ENCODE results near the gene LEF1.

Gene LEF1

DNA sequence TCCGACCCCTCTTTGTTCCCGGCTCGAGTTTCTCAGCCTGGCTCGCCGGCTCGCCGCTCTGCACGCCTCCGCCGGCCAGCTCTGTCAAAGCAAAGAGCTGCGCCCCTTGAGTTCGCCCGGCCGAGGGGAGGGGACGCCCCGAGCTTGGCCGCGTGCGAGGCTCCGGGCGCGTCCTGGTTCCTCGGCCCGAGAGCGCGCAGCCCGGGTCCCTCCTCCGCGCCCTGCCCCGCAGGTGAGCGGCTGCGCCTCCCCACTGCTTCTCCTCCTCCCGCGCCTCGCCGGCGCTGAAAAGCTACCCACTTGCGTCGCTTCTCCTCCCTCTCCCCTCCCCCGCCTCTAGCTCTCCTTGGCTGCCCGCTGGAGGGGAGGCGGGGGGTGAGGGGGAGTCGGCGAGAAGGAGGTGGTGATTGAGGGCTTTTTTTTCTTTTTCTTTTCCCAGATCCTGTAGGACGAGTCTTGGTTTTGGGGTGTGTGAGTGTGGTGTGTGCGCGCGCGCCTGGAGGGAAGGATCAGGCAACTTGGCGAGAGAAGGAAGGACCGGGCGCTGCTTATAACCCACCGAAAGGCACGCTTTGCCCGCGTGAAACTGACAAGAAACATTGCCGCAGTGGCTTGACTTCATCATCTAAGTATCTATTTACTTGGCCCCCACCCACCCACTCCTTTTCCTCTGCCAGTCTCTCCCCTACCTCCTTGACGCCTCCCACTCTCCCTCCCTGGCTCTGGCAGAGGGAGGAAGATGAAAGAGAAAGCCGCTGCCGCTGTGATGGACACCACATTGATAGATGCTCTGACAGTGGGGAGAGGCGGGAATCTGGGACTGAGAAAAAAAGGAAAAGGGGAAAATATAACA lies at the start of gene LEF1:
Gene LEF1 (minus strand): TSS at position 262 of the 853 bp plus-strand sequence. CDS start 1,165 bp downstream, outside the sequence.
- Histone ChIP-seq H3K9me3 (ENCODE audit: insufficient read depth, low read length) (no peaks in the 10 kb centered on the region), H3K9ac (ENCODE audit: low read length) (peak within 1 kb of the TSS; percentile 95), H2AFZ (ENCODE audit: low read depth, low read length) (peak within 1 kb of the TSS; percentile 68), H3K79me2 (ENCODE audit: low read length) (peaks cover 30% of the 10 kb centered on the region), H4K20me1 (ENCODE audit: insufficient read depth, low read length) (no peaks in the 10 kb centered on the region), H3K27me3 (ENCODE audit: low read depth, low read length) (peaks cover 34% of the 10 kb centered on the region), H3K36me3 (replicated peaks; ENCODE audit: low read depth, low read length) (no peaks in the 10 kb centered on the region), H3K27ac (ENCODE audit: low read length) (peak within 1 kb of the TSS; percentile 21; the same call in 1 of the 2 replicates), H3K4me2 (ENCODE audit: low read length) (peak within 1 kb of the TSS; percentile 98), H3K4me3 (ENCODE audit: low read length) (peak within 1 kb of the TSS; percentile 99), H3K4me1 (ENCODE audit: low read length) (peaks cover 46% of the 10 kb centered on the region)
- TF ChIP-seq EZH2phosphoT487 (IDR thresholded peaks at IDR 0.05; ENCODE audit: low read depth) (no peak), CTCF (IDR thresholded peaks at IDR 0.05; ENCODE audit: low read depth, low read length) (no peak; the same call in 1 of the 2 replicates)

- no peaks in the 10 kb centered on the region for H3K36me3 ChIP-seq (replicated peaks; ENCODE audit: low read depth, low read length)
- H3K4me2 ChIP-seq (ENCODE audit: low read length): no peak overlapping the region
- H3K27me3 ChIP-seq (ENCODE audit: low read depth, low read length): no peaks in the 10 kb centered on the region
- H3K9ac ChIP-seq (ENCODE audit: low read length): no peak overlapping the region
- H3K4me3 ChIP-seq (ENCODE audit: low read length): no peak overlapping the region
- no peak overlapping the region for H3K27ac ChIP-seq (ENCODE audit: low read length)
- H3K9me3 ChIP-seq (ENCODE audit: insufficient read depth, low read length): no peaks in the 10 kb centered on the region
- no peaks in the 10 kb centered on the region for H3K4me1 ChIP-seq (ENCODE audit: low read length)
- TF ChIP-seq CTCF (IDR thresholded peaks at IDR 0.05; ENCODE audit: low read depth, low read length): no peak
- no peak for TF ChIP-seq EZH2phosphoT487 (IDR thresholded peaks at IDR 0.05; ENCODE audit: low read depth)
- H2AFZ ChIP-seq (ENCODE audit: low read depth, low read length): no peak overlapping the region
- H3K79me2 ChIP-seq (ENCODE audit: low read length): no peaks in the 10 kb centered on the region
- H4K20me1 ChIP-seq (ENCODE audit: insufficient read depth, low read length): no peaks in the 10 kb centered on the region
Observed at GRCh38 chr4:108216510-108216909, 47.8 kb upstream of the LEF1 start.

DNA sequence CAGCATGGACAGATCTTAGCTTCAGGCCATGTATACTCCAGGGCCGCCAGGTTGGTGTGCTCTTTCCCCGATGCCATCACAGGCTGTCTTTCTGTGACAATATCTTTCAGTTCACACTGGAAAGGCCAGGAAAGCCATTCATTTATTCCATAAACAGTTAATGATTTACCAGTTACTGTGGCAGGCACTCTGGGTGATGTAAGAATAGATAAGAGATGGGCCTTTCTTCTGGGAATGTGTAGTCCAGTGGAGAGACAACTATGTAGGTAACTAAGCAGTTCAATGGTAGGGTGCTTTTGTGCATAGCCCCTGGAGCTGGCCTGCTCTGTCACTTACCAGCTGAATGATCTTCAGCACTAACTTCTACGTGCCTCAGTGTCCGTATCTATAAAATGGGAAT lies 46.3 kb upstream of the LEF1 start:
- H3K27ac ChIP-seq (ENCODE audit: low read length): no peak overlapping the region
- H3K79me2 ChIP-seq (ENCODE audit: low read length): no peaks in the 10 kb centered on the region
- H4K20me1 ChIP-seq (ENCODE audit: insufficient read depth, low read length): no peaks in the 10 kb centered on the region
- no peak overlapping the region for H3K4me3 ChIP-seq (ENCODE audit: low read length)
- no peak overlapping the region for H3K4me2 ChIP-seq (ENCODE audit: low read length)
- H3K27me3 ChIP-seq (ENCODE audit: low read depth, low read length): no peaks in the 10 kb centered on the region
- no peaks in the 10 kb centered on the region for H3K4me1 ChIP-seq (ENCODE audit: low read length)
- H3K36me3 ChIP-seq (replicated peaks; ENCODE audit: low read depth, low read length): no peaks in the 10 kb centered on the region
- H3K9me3 ChIP-seq (ENCODE audit: insufficient read depth, low read length): no peaks in the 10 kb centered on the region
- H3K9ac ChIP-seq (ENCODE audit: low read length): no peak overlapping the region
- no peak overlapping the region for H2AFZ ChIP-seq (ENCODE audit: low read depth, low read length)
- no peak for TF ChIP-seq CTCF (IDR thresholded peaks at IDR 0.05; ENCODE audit: low read depth, low read length)
- TF ChIP-seq EZH2phosphoT487 (IDR thresholded peaks at IDR 0.05; ENCODE audit: low read depth): no peak

DNA sequence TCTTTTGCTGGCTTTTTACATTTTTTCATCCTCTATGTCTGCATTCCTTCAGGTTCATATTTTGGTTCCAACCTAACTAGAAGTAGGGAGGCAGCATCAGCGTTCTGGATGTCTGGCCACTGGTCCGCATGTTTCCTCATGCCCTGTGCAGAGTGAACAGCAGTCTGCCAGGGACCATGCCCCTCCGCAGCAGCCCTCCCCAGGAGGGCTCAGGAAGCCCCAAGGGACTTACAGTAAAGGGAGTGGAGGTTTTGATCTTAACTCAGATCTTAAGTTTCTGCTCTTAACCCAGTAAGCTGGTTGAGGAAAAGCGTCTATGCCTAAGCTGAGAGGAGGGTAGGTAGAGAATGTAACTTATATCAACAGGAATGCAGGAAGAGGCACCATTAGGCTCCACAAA lies 45.0 kb upstream of the LEF1 start:
- no peaks in the 10 kb centered on the region for H3K4me1 ChIP-seq (ENCODE audit: low read length)
- no peak overlapping the region for H3K27ac ChIP-seq (ENCODE audit: low read length)
- no peaks in the 10 kb centered on the region for H3K36me3 ChIP-seq (replicated peaks; ENCODE audit: low read depth, low read length)
- no peaks in the 10 kb centered on the region for H3K27me3 ChIP-seq (ENCODE audit: low read depth, low read length)
- H3K9ac ChIP-seq (ENCODE audit: low read length): no peak overlapping the region
- no peak overlapping the region for H2AFZ ChIP-seq (ENCODE audit: low read depth, low read length)
- H3K9me3 ChIP-seq (ENCODE audit: insufficient read depth, low read length): no peaks in the 10 kb centered on the region
- no peaks in the 10 kb centered on the region for H4K20me1 ChIP-seq (ENCODE audit: insufficient read depth, low read length)
- no peak overlapping the region for H3K4me2 ChIP-seq (ENCODE audit: low read length)
- no peak for TF ChIP-seq EZH2phosphoT487 (IDR thresholded peaks at IDR 0.05; ENCODE audit: low read depth)
- no peak for TF ChIP-seq CTCF (IDR thresholded peaks at IDR 0.05; ENCODE audit: low read depth, low read length)
- H3K79me2 ChIP-seq (ENCODE audit: low read length): no peaks in the 10 kb centered on the region
- no peak overlapping the region for H3K4me3 ChIP-seq (ENCODE audit: low read length)
